Neutrophil (primary cell): ENCODE measurements around the gene DDHD1.

Source experiments
- H3K27ac ChIP-seq: fragments of 200-600 bp; sonication (generic); 2 replicates; pipeline ENCODE4 v1.5.1; 2016; ENCODE audit warnings: mild to moderate bottlenecking, moderate library complexity
- H3K27me3 ChIP-seq: fragments of 200-600 bp; sonication (generic); 2 replicates; pipeline ENCODE4 v1.6.0; 2016; ENCODE audit warnings: mild to moderate bottlenecking
- H3K36me3 ChIP-seq: fragments of 200-600 bp; sonication (generic); 2 replicates; pipeline ENCODE4 v1.5.1; 2017
- H3K4me1 ChIP-seq, 2 experiments: fragments of 200-600 bp in 1 of 2; sonication (generic) in 1 of 2; 1 replicate in 1 of 2; 2 replicates in 1 of 2; pipeline versions ENCODE4 v1.5.1 to v1.6.1; 2013 to 2016; ENCODE audit warnings: low read depth in 1 of 2, low read length in 1 of 2, mild to moderate bottlenecking in 1 of 2, moderate library complexity in 1 of 2; ENCODE audit not compliant: control insufficient read depth in 1 of 2, insufficient read depth in 1 of 2
- H3K4me3 ChIP-seq, 2 experiments: fragments of 200-600 bp in 1 of 2; sonication (generic) in 1 of 2; 1 replicate in 1 of 2; 2 replicates in 1 of 2; pipeline ENCODE4 v1.5.1; 2013 to 2016; ENCODE audit warnings: low read depth in 1 of 2, low read length in 1 of 2, mild to moderate bottlenecking in 1 of 2, moderate library complexity in 1 of 2
- H3K9me3 ChIP-seq: fragments of 200-600 bp; sonication (generic); 2 replicates; pipeline ENCODE4 v1.5.1; 2016
- CTCF ChIP-seq: fragments of 200-600 bp; sonication (generic); IDR thresholded peaks from 2 replicates; pipeline ENCODE4 v1.5.1; 2016; ENCODE audit warnings: antibody characterized with exemption

The DDHD1 gene

DNA sequence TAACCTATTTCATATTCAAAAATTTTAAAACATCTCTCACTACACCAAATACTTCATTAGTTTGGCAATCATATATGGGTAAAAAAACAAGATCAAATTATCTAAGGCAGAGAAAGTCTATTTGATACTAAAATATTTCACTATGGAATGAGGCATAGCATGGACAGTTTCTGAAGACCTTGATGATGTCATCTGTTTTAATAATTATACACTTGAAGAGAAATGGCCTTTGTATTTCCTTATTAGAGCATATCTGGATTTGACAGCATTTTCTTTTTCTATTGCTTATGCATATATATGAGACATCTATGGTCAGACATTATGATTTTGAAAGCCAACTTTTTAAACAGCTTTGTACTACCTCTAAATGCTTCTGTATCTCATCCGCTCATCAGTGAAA, 88.6 kb downstream of the DDHD1 start:
- Histone ChIP-seq H3K4me1 (peaks cover 0 to 6% of the 10 kb centered on the region in 2 experiments), H3K27ac (no peak overlapping the region), H3K27me3 (no peaks in the 10 kb centered on the region), H3K9me3 (no peaks in the 10 kb centered on the region), H3K4me3 (no peak overlapping the region), H3K36me3 (no peaks in the 10 kb centered on the region)
- no peak for TF ChIP-seq CTCF

- H3K27ac ChIP-seq, result no peak overlapping the region
- no peak overlapping the region for H3K4me3 ChIP-seq
- peaks cover 0 to 6% of the 10 kb centered on the region in 2 experiments for H3K4me1 ChIP-seq
- H3K9me3 ChIP-seq, result no peaks in the 10 kb centered on the region
- H3K36me3 ChIP-seq, result no peaks in the 10 kb centered on the region
- TF ChIP-seq CTCF, result no peak
- no peaks in the 10 kb centered on the region for H3K27me3 ChIP-seq
Measured at GRCh38 chr14:53062856-53063255, 90.3 kb downstream of the DDHD1 start.

- H3K4me1 ChIP-seq, result peaks cover 0 to 6% of the 10 kb centered on the region in 2 experiments
- H3K4me3 ChIP-seq, result no peak overlapping the region
- H3K27me3 ChIP-seq, result no peaks in the 10 kb centered on the region
Measured at GRCh38 chr14:53060046-53060445, 93.1 kb downstream of the DDHD1 start.

GRCh38 chr14:53055003-53055402, 98.1 kb downstream of the DDHD1 start:
- no peaks in the 10 kb centered on the region for H3K9me3 ChIP-seq
- no peak for TF ChIP-seq CTCF
- H3K4me1 ChIP-seq, result peaks cover 0 to 2% of the 10 kb centered on the region in 2 experiments
- no peak overlapping the region for H3K27ac ChIP-seq
- no peak overlapping the region for H3K4me3 ChIP-seq
- no peaks in the 10 kb centered on the region for H3K36me3 ChIP-seq
- no peaks in the 10 kb centered on the region for H3K27me3 ChIP-seq

More at GRCh38 chr14:53060046-53060445, 93.1 kb downstream of the DDHD1 start:
- Histone ChIP-seq H3K36me3 (no peaks in the 10 kb centered on the region), H3K27ac (no peak overlapping the region), H3K9me3 (no peaks in the 10 kb centered on the region)
- TF ChIP-seq CTCF, result no peak

- Histone ChIP-seq H3K4me1 (no peaks in the 10 kb centered on the region), H3K4me3 (no peak overlapping the region), H3K27ac (no peak overlapping the region), H3K36me3 (no peaks in the 10 kb centered on the region), H3K9me3 (no peaks in the 10 kb centered on the region), H3K27me3 (no peaks in the 10 kb centered on the region)
- no peak for TF ChIP-seq CTCF
Measured at GRCh38 chr14:53054457-53054856, 98.7 kb downstream of the DDHD1 start.

GRCh38 chr14:53048631-53049030, 104.5 kb downstream of the DDHD1 start:
- Histone ChIP-seq H3K36me3 (no peaks in the 10 kb centered on the region), H3K4me1 (no peaks in the 10 kb centered on the region), H3K9me3 (no peaks in the 10 kb centered on the region), H3K27me3 (no peaks in the 10 kb centered on the region), H3K4me3 (no peak overlapping the region), H3K27ac (no peak overlapping the region)
- no peak for TF ChIP-seq CTCF
